ENCODE data around the gene CCL13.
"Not testable (repeated sequence)": the region's sequence is repeated elsewhere in the genome, so short reads cannot be mapped to it uniquely, and the experiment has no call there.

CCL13 gene

DNA sequence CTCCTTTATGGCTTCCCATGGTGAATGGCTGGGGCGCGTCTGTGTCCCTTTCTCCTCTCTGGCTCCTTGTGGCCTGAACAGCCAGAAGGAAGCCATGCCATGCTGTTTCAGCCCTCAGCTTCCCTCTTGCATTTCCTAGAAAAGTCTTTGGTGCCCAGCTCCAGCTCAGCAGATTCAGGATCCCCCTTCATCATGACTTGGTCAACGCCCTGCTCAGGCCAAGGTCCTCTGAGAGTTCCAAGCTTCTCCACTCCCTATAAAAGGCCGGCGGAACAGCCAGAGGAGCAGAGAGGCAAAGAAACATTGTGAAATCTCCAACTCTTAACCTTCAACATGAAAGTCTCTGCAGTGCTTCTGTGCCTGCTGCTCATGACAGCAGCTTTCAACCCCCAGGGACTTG is at the start of gene CCL13:
CCL13 (plus strand) TSS at position 287 of the 400 bp plus-strand sequence; CDS start at position 334, 47 bp downstream.
- DNase-seq, result no peak

DNA sequence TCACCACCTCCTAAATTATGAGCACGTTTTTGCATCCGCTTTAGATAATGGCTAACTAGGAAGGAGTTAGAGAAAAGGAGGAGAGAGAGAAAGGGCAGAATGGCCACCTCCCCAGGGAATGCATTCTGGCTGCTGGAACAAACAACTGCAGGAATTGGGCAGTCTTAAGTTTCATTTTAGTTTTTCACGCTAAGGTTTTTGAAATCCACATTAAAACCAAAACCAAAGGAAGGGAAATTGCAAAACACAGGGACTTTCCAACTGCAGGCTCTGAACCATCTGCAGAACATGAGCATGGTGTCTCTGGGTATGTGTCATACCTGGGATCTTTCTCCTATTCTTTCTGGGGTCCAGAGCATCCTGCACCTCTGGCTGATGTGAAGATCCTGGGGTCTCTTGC is 49.2 kb upstream of the CCL13 start:
- DNase-seq, result no peak

More for the DNA sequence above, at the start of gene CCL13:
- no peak for TF ChIP-seq POLR2A (IDR thresholded peaks at IDR 0.05; ENCODE audit: low read length)
- TF ChIP-seq GATA1 (IDR thresholded peaks at IDR 0.05; ENCODE audit: low read depth, low read length), result no peak

GRCh38 chr17:34308371-34308770 is 47.9 kb upstream of the CCL13 start:
- no peak for DNase-seq
- no peak for TF ChIP-seq POLR2A (IDR thresholded peaks at IDR 0.05; ENCODE audit: low read length)
- TF ChIP-seq GATA1 (IDR thresholded peaks at IDR 0.05; ENCODE audit: low read depth, low read length), result no peak

More for the DNA sequence above, 49.2 kb upstream of the CCL13 start:
- TF ChIP-seq POLR2A (IDR thresholded peaks at IDR 0.05; ENCODE audit: low read length), result no peak
- no peak for TF ChIP-seq GATA1 (IDR thresholded peaks at IDR 0.05; ENCODE audit: low read depth, low read length)

DNA sequence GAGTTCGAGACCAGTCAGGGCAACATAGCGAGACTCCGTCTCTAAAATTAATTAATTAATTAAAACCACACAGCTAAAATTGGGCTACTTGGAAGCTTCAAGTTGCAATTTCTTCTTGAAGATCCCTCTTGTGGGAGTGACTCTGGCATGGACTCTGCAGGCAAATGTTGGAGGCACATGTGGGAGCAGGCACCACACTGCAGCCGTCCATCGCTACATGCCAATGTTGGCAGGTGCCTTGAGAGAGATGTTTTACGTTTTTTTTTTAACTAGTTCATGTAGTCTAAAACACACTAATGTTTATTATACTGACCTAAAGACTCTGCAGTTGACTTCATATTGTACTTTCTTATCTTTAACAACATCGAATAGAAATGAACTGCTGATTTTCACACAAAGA is 45.0 kb upstream of the CCL13 start:
- no peak for DNase-seq
- TF ChIP-seq GATA1 (IDR thresholded peaks at IDR 0.05; ENCODE audit: low read depth, low read length), result no peak
- TF ChIP-seq POLR2A (IDR thresholded peaks at IDR 0.05; ENCODE audit: low read length), result no peak

- TF ChIP-seq POLR2A (IDR thresholded peaks at IDR 0.05; ENCODE audit: low read length) (no peak), GATA1 (IDR thresholded peaks at IDR 0.05; ENCODE audit: low read depth, low read length) (no peak)
- no peak for DNase-seq
Observed at GRCh38 chr17:34312080-34312479, 44.2 kb upstream of the CCL13 start.

DNA sequence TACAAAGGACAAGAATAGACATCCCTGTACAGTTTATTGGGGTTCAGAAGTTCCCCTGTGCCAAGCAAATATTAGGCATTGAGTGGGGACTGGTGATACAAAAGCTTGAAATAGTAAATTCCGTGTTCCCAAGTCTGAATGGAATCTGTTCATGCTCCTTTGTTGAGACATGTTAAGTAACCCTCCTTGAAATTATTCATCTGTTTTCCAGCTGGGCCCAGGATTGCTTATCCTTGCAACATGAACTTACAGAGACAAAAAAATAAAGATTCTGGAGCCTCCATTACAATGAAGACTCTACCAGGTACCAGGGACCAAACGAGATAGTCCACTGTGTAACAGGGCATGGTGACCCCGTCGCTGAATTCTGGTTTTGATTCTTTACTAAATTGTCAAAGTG is 43.1 kb upstream of the CCL13 start:
- DNase-seq, result no peak

DNA sequence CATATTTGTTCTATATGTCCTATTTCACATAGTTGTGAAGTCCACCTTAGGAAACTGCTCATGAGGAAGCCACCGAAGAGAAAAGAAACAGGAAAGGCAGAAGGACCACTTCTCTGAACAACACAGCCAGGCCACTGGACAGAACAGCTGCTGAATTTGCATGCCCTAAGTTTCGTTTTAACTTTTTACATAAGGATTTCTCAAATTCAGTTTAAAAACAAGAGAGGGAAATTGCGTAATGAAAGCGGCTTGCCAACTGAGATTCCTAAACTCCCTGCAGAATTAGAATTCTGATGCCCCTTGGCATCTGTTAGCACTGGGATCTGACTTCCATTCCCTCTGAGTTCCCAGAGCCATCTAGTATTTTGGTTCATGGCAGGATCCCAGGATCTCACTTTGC is 42.0 kb upstream of the CCL13 start:
- TF ChIP-seq POLR2A (IDR thresholded peaks at IDR 0.05; ENCODE audit: low read length), result no peak
- no peak for TF ChIP-seq GATA1 (IDR thresholded peaks at IDR 0.05; ENCODE audit: low read depth, low read length)
- no peak for DNase-seq

More for the DNA sequence above, 43.1 kb upstream of the CCL13 start:
- TF ChIP-seq GATA1 (IDR thresholded peaks at IDR 0.05; ENCODE audit: low read depth, low read length) (no peak), POLR2A (IDR thresholded peaks at IDR 0.05; ENCODE audit: low read length) (no peak)

GRCh38 chr17:34318474-34318873 is 37.8 kb upstream of the CCL13 start:
- TF ChIP-seq GATA1 (IDR thresholded peaks at IDR 0.05; ENCODE audit: low read depth, low read length), result no peak
- no peak for TF ChIP-seq POLR2A (IDR thresholded peaks at IDR 0.05; ENCODE audit: low read length)
- DNase-seq, result peak; percentile 30 to 34

GRCh38 chr17:34319039-34319483 is 37.2 kb upstream of the CCL13 start, which contains the start of gene CCL8:
Gene CCL8, plus strand, starts transcription at chr17:34319435. Its CDS starts 67 bp downstream, at chr17:34319502.
- TF ChIP-seq POLR2A (IDR thresholded peaks at IDR 0.05; ENCODE audit: low read length) (no peak), GATA1 (IDR thresholded peaks at IDR 0.05; ENCODE audit: low read depth, low read length) (no peak)
- DNase-seq, result no peak

- no peak for TF ChIP-seq POLR2A (IDR thresholded peaks at IDR 0.05; ENCODE audit: low read length)
- TF ChIP-seq GATA1 (IDR thresholded peaks at IDR 0.05; ENCODE audit: low read depth, low read length), result no peak
- no peak for DNase-seq
Observed at GRCh38 chr17:34321964-34322363, 34.3 kb upstream of the CCL13 start.

DNA sequence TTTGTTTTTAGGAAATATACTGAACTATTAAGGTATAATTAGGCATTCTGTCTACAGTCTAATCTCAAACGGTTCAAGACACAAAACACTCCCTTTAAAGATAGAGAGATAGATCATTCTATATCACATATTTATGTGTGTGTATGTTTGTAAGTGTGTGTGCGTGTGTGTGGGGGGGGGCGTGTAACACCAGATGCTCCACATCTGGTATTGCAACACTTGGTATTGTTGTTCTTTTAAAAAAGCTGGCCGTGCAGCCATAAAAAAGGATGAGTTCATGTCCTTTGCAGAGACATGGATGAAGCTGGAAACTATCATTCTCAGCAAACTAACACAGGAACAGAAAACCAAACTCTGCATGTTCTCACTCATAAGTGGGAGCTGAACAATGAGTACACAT is 28.7 kb upstream of the CCL13 start:
- not testable (repeated sequence) for DNase-seq

DNA sequence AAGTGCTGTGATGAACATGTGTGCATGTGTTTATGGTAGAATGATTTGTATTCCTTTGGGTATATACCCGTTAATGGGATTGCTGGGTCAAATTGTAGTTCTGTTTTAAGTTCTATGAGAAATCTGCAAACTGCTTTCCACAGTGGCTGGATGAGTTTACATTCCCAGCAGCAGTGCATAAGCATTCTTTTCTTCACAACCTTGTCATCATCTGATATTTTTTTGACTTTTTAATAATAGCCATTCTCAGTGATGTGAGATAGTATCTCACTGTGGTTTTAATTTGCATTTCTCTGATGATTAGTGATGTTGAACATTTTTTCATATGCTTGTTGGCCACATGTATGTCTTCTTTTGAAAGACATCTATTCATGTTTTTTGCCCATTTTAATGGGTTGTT is 18.6 kb upstream of the CCL13 start:
- DNase-seq, result no peak
- TF ChIP-seq GATA1 (IDR thresholded peaks at IDR 0.05; ENCODE audit: low read depth, low read length) (no peak), POLR2A (IDR thresholded peaks at IDR 0.05; ENCODE audit: low read length) (no peak)

- TF ChIP-seq GATA1 (IDR thresholded peaks at IDR 0.05; ENCODE audit: low read depth, low read length), result no peak
- no peak for TF ChIP-seq POLR2A (IDR thresholded peaks at IDR 0.05; ENCODE audit: low read length)
- no peak for DNase-seq
Observed at GRCh38 chr17:34339138-34339770, 17.0 kb upstream of the CCL13 start.

GRCh38 chr17:34341916-34342315 is 14.4 kb upstream of the CCL13 start:
- DNase-seq, result no peak

GRCh38 chr17:34347063-34347462 is 9.2 kb upstream of the CCL13 start:
- peak; percentile 25 to 60 for DNase-seq
- TF ChIP-seq POLR2A (IDR thresholded peaks at IDR 0.05; ENCODE audit: low read length), result no peak
- TF ChIP-seq GATA1 (IDR thresholded peaks at IDR 0.05; ENCODE audit: low read depth, low read length), result no peak

More at GRCh38 chr17:34341916-34342315, 14.4 kb upstream of the CCL13 start:
- TF ChIP-seq POLR2A (IDR thresholded peaks at IDR 0.05; ENCODE audit: low read length) (no peak), GATA1 (IDR thresholded peaks at IDR 0.05; ENCODE audit: low read depth, low read length) (no peak)
